PFSK-1 (cell line): Measurements from ENCODE around the gene CTBP1.

Experiments
- POLR2AphosphoS5 ChIP-seq: IDR thresholded peaks from 2 replicates; pipeline ENCODE4 v1.6.1; 2012; ENCODE audit warnings: low read depth, mild to moderate bottlenecking, control low read depth, low read length, moderate library complexity
- TAF1 ChIP-seq: IDR thresholded peaks from 2 replicates; pipeline ENCODE4 v1.6.1; 2012; ENCODE audit warnings: low read length, control low read depth, borderline replicate concordance; ENCODE audit not compliant: insufficient read depth

- no peak for TF ChIP-seq TAF1
- TF ChIP-seq POLR2AphosphoS5, result no peak
Measured at GRCh38 chr4:1243451-1244080, 5.4 kb downstream of the CTBP1 start.
